K562 (cell line): ENCODE data around the gene NAV2.

Experiments
- GATAD2A ChIP-seq: fragments of 450-650 bp; IDR thresholded peaks from 2 replicates; pipeline ENCODE4 v1.6.1; 2017
- HNRNPH1 ChIP-seq: fragments of 200-400 bp; formaldehyde crosslinking; optimal IDR thresholded peaks from 2 replicates; pipeline ENCODE3; 2017; ENCODE audit warnings: low read depth, mild to moderate bottlenecking, low read length, moderate library complexity
- MAFF ChIP-seq: IDR thresholded peaks from 2 replicates; pipeline ENCODE4 v1.6.1; 2012; ENCODE audit warnings: low read length, improper control_type of control experiment
- MED1 ChIP-seq: sonication (generic); formaldehyde crosslinking; IDR thresholded peaks from 2 replicates; pipeline ENCODE4 v1.8.1; 2023; ENCODE audit warnings: missing genetic modification reagents, borderline replicate concordance
- POLR3A ChIP-seq: IDR thresholded peaks from 2 replicates; pipeline ENCODE4 v1.6.1; 2011; ENCODE audit warnings: borderline replicate concordance, mild to moderate bottlenecking, moderate library complexity; ENCODE audit not compliant: insufficient read length, insufficient read depth; ENCODE audit errors: extremely low read depth
- SRF ChIP-seq, 2 experiments: fragments of 250-450, 450-650 bp in 1 of 2; sonication (Bioruptor Pico) in 1 of 2; sonication (generic) in 1 of 2; formaldehyde crosslinking; IDR thresholded peaks; 2 replicates each; pipeline versions ENCODE4 v1.5.0 to v1.5.1; 2020 to 2022; ENCODE audit warnings: mild to moderate bottlenecking in 1 of 2, missing genetic modification reagents in 1 of 2
- TF ChIP-seq, protein P1 (sequence below): fragments of 250-450 bp; sonication (Bioruptor Pico); IDR thresholded peaks from 2 replicates; pipeline ENCODE4 v1.8.0; 2021; ENCODE audit warnings: mild to moderate bottlenecking, moderate library complexity
- TF ChIP-seq, protein P2 (sequence below): fragments of 150-350 bp; IDR thresholded peaks from 2 replicates; pipeline ENCODE4 v1.6.1; 2014; ENCODE audit warnings: low read depth, mild to moderate bottlenecking, low read length, borderline replicate concordance
- TF ChIP-seq, protein P3 (sequence below): fragments of 250-450 bp; sonication (Bioruptor Pico); IDR thresholded peaks from 2 replicates; pipeline ENCODE4 v1.4.0; 2020; ENCODE audit warnings: mild to moderate bottlenecking, moderate library complexity
- TF ChIP-seq, protein P4 (sequence below), 2 experiments: fragments of 450-650 bp in 1 of 2; sonication (generic) in 1 of 2; formaldehyde crosslinking in 1 of 2; IDR thresholded peaks; 2 replicates each; pipeline versions ENCODE4 v1.7.1 to v1.9.0; 2016 to 2022; ENCODE audit warnings: inconsistent platforms in 1 of 2, mild to moderate bottlenecking in 1 of 2, missing genetic modification reagents in 1 of 2
- TF ChIP-seq, protein P5 (sequence below), 3 experiments: IDR thresholded peaks in 2 of 3; conservative IDR thresholded peaks in 1 of 3; 2 replicates each; pipeline ENCODE4 v1.5.1; 2011 to 2012; ENCODE audit warnings: low read length in 3 of 3, mild to moderate bottlenecking in 3 of 3, control low read depth in 2 of 3, improper control_type of control experiment in 1 of 3, inconsistent platforms in 1 of 3, low read depth in 1 of 3, mixed read lengths in 1 of 3, moderate library complexity in 1 of 3; ENCODE audit not compliant: insufficient read depth in 2 of 3
- TF ChIP-seq, protein P6 (sequence below): fragments of 450-650 bp; formaldehyde crosslinking; IDR thresholded peaks from 2 replicates; pipeline ENCODE4 v1.4.0; 2022; ENCODE audit warnings: missing genetic modification characterization

DNA sequence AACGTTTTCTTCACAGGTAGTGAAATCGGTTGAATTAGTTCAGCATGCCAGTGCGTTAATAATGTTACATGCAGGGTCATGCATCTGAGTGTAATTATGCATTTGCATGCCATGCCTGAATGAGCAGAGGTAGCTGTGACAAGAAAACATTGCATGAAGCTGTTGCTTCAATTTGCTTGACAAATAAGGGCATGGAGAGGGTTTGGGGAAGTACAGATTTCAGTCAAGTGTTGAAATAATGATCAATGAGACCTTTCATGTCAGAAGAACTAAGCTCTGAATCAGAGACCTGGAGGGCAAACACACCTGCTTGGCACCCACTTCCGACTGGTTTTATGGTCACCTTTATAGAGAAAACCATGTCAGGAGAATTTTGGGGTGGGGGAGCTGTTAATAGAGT, 226.2 kb downstream of the NAV2 start:
- TF ChIP-seq, protein P1, sequence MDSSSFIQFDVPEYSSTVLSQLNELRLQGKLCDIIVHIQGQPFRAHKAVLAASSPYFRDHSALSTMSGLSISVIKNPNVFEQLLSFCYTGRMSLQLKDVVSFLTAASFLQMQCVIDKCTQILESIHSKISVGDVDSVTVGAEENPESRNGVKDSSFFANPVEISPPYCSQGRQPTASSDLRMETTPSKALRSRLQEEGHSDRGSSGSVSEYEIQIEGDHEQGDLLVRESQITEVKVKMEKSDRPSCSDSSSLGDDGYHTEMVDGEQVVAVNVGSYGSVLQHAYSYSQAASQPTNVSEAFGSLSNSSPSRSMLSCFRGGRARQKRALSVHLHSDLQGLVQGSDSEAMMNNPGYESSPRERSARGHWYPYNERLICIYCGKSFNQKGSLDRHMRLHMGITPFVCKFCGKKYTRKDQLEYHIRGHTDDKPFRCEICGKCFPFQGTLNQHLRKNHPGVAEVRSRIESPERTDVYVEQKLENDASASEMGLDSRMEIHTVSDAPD (CRISPR knock-in tag) = no peak
- no peak for TF ChIP-seq HNRNPH1
- TF ChIP-seq MAFF = no peak
- TF ChIP-seq, protein P2, sequence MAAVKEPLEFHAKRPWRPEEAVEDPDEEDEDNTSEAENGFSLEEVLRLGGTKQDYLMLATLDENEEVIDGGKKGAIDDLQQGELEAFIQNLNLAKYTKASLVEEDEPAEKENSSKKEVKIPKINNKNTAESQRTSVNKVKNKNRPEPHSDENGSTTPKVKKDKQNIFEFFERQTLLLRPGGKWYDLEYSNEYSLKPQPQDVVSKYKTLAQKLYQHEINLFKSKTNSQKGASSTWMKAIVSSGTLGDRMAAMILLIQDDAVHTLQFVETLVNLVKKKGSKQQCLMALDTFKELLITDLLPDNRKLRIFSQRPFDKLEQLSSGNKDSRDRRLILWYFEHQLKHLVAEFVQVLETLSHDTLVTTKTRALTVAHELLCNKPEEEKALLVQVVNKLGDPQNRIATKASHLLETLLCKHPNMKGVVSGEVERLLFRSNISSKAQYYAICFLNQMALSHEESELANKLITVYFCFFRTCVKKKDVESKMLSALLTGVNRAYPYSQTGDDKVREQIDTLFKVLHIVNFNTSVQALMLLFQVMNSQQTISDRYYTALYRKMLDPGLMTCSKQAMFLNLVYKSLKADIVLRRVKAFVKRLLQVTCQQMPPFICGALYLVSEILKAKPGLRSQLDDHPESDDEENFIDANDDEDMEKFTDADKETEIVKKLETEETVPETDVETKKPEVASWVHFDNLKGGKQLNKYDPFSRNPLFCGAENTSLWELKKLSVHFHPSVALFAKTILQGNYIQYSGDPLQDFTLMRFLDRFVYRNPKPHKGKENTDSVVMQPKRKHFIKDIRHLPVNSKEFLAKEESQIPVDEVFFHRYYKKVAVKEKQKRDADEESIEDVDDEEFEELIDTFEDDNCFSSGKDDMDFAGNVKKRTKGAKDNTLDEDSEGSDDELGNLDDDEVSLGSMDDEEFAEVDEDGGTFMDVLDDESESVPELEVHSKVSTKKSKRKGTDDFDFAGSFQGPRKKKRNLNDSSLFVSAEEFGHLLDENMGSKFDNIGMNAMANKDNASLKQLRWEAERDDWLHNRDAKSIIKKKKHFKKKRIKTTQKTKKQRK = no peak
- no peak for TF ChIP-seq MED1 (CRISPR knock-in tag)
- TF ChIP-seq, protein P3, sequence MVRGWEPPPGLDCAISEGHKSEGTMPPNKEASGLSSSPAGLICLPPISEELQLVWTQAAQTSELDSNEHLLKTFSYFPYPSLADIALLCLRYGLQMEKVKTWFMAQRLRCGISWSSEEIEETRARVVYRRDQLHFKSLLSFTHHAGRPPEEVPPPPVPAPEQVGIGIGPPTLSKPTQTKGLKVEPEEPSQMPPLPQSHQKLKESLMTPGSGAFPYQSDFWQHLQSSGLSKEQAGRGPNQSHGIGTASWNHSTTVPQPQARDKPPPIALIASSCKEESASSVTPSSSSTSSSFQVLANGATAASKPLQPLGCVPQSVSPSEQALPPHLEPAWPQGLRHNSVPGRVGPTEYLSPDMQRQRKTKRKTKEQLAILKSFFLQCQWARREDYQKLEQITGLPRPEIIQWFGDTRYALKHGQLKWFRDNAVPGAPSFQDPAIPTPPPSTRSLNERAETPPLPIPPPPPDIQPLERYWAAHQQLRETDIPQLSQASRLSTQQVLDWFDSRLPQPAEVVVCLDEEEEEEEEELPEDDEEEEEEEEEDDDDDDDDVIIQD (CRISPR knock-in tag) = no peak
- TF ChIP-seq, protein P4, sequence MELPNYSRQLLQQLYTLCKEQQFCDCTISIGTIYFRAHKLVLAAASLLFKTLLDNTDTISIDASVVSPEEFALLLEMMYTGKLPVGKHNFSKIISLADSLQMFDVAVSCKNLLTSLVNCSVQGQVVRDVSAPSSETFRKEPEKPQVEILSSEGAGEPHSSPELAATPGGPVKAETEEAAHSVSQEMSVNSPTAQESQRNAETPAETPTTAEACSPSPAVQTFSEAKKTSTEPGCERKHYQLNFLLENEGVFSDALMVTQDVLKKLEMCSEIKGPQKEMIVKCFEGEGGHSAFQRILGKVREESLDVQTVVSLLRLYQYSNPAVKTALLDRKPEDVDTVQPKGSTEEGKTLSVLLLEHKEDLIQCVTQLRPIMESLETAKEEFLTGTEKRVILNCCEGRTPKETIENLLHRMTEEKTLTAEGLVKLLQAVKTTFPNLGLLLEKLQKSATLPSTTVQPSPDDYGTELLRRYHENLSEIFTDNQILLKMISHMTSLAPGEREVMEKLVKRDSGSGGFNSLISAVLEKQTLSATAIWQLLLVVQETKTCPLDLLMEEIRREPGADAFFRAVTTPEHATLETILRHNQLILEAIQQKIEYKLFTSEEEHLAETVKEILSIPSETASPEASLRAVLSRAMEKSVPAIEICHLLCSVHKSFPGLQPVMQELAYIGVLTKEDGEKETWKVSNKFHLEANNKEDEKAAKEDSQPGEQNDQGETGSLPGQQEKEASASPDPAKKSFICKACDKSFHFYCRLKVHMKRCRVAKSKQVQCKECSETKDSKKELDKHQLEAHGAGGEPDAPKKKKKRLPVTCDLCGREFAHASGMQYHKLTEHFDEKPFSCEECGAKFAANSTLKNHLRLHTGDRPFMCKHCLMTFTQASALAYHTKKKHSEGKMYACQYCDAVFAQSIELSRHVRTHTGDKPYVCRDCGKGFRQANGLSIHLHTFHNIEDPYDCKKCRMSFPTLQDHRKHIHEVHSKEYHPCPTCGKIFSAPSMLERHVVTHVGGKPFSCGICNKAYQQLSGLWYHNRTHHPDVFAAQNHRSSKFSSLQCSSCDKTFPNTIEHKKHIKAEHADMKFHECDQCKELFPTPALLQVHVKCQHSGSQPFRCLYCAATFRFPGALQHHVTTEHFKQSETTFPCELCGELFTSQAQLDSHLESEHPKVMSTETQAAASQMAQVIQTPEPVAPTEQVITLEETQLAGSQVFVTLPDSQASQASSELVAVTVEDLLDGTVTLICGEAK (IDR thresholded peaks at IDR 0.05) = no peak
- TF ChIP-seq, protein P4 (CRISPR knock-in tag; IDR thresholded peaks at IDR 0.05) = no peak
- no peak for TF ChIP-seq SRF (CRISPR knock-in tag; IDR thresholded peaks at IDR 0.05)
- TF ChIP-seq, protein P5, sequence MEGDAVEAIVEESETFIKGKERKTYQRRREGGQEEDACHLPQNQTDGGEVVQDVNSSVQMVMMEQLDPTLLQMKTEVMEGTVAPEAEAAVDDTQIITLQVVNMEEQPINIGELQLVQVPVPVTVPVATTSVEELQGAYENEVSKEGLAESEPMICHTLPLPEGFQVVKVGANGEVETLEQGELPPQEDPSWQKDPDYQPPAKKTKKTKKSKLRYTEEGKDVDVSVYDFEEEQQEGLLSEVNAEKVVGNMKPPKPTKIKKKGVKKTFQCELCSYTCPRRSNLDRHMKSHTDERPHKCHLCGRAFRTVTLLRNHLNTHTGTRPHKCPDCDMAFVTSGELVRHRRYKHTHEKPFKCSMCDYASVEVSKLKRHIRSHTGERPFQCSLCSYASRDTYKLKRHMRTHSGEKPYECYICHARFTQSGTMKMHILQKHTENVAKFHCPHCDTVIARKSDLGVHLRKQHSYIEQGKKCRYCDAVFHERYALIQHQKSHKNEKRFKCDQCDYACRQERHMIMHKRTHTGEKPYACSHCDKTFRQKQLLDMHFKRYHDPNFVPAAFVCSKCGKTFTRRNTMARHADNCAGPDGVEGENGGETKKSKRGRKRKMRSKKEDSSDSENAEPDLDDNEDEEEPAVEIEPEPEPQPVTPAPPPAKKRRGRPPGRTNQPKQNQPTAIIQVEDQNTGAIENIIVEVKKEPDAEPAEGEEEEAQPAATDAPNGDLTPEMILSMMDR (IDR thresholded peaks at IDR 0.05 in 2 of 3, conservative IDR thresholded peaks at IDR 0.05 in 1 of 3; ENCODE audit: insufficient read depth in 2 of 3, low read depth in 1 of 3, low read length in 3 of 3) = no peak
- no peak for TF ChIP-seq POLR3A
- TF ChIP-seq, protein P6, sequence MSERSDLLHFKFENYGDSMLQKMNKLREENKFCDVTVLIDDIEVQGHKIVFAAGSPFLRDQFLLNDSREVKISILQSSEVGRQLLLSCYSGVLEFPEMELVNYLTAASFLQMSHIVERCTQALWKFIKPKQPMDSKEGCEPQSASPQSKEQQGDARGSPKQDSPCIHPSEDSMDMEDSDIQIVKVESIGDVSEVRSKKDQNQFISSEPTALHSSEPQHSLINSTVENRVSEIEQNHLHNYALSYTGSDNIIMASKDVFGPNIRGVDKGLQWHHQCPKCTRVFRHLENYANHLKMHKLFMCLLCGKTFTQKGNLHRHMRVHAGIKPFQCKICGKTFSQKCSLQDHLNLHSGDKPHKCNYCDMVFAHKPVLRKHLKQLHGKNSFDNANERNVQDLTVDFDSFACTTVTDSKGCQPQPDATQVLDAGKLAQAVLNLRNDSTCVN (CRISPR knock-in tag) = no peak
- no peak for TF ChIP-seq GATAD2A
